Thyroid gland (tissue), 4 donors: ENCODE results near the gene ARPC4. TPM values are rescaled to one million over a fixed set of nuclear protein-coding genes. Genes with fewer than 3 reads are reported as not detected.

Experiments used
- DNase-seq, 2 donors: peaks; one replicate each; pipeline ENCODE4 v3.0.0-alpha.2; 2019
- H3K27ac ChIP-seq, 3 donors: fragments of 200-600 bp; sonication (generic); 1 replicate in 2 of 3; 2 replicates in 1 of 3; pipeline ENCODE4 v1.5.1; 2016 to 2019; ENCODE audit warnings: mild to moderate bottlenecking in 1 of 3, moderate library complexity in 1 of 3
- H3K27me3 ChIP-seq: fragments of 200-600 bp; sonication (generic); one replicate; pipeline ENCODE4 v1.5.1; 2019
- H3K36me3 ChIP-seq, 2 donors: fragments of 200-600 bp; sonication (generic); one replicate each; pipeline ENCODE4 v1.5.1; 2016 to 2019
- H3K4me1 ChIP-seq, 2 donors: fragments of 200-600 bp; sonication (generic); one replicate each; pipeline ENCODE4 v1.5.1; 2017 to 2019
- H3K4me3 ChIP-seq, 3 donors: fragments of 200-600 bp; sonication (generic); replicated peaks in 1 of 3; 1 replicate in 2 of 3; 2 replicates in 1 of 3; pipeline ENCODE4 v1.5.1; 2016; ENCODE audit warnings: mild to moderate bottlenecking in 1 of 3
- H3K9me3 ChIP-seq: fragments of 200-600 bp; sonication (generic); one replicate; pipeline ENCODE4 v1.5.1; 2017
- CTCF ChIP-seq, 6 experiments: fragments of 200-600 bp in 3 of 6; fragments of 450-650 bp in 3 of 6; sonication (generic) in 3 of 6; IDR thresholded peaks; one replicate each; pipeline ENCODE4 v1.5.1; 2016 to 2019; ENCODE audit warnings: antibody characterized with exemption in 6 of 6, mild to moderate bottlenecking in 2 of 6, inconsistent platforms in 1 of 6, moderate library complexity in 1 of 6
- POLR2A ChIP-seq, 2 donors: fragments of 450-650 bp; IDR thresholded peaks; one replicate each; pipeline ENCODE4 v1.6.1; 2017; ENCODE audit warnings: antibody characterized with exemption in 2 of 2, mild to moderate bottlenecking in 2 of 2, moderate library complexity in 1 of 2
- whole genome bisulfite sequencing, 2 donors: methylation state at CpG; one replicate each; pipeline ENCODE4 v1.1.5; 2017; 5-methylcytosine and 5-hydroxymethylcytosine counted together
- intact Hi-C: fragments of 100-400 bp; cut with DNase I; formaldehyde crosslinking; loops from one replicate; pipeline ENCODE4 v1.15.1; 2023
- total RNA-seq, 4 donors: library from RNA; depleted of rRNA; stranded (reverse); fragments of >200 nt; gene quantifications; one replicate each; pipeline ENCODE4 v1.2.3, GENCODE V29; 2016

ARPC4 gene
- total RNA-seq, 4 donors from 2014 or later, result 155 to 232 (median 187) TPM

DNA sequence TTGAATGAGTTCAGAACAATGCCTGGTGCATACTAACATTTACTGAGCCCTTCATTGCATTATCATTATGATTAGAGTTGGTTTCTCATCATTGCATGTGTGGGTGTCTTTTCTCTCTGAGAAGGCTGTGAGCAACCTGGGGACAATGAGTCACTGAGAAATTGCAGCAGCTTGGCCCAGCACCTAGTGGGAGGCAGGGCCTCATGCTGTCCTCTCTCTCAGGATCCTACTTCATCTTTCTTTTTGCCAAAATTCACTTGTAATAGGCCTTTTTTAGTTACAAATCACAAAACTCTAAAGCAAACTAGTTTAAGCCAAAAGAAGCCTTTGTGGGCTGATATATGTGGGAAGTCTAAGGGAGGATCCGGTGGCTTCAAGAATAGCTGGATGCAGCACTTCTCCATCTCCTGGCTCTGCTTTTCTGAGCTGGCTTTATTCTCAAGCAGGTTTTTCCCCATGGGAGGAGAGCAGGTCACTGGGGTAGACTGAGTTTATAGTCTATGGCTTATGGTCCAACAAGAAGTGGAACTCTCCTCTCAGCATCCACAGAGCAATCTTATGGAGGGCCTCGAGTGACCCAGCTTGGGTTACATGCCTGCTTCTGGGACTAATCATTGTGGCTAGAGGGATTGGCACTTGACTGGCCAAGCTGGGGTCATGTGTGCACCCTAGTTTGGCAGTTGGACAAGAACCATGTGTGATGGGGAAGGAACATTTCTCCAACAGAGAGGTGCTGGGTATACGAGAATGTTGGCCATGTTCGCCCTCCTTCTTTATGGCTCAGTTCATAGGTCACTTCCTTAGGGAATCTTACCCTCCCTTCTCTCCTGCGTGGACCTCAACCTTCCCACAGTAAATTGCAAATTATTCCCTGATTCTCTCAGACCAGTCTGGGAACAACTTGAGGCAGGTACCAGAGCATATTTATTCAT, 14.5 kb upstream of the ARPC4 start:
- 80 to 85% methylated on average over 4 to 5 of the region's 5 CpGs for whole genome bisulfite sequencing, 2 donors
- no peak for TF ChIP-seq CTCF (IDR thresholded peaks at IDR 0.05)
- TF ChIP-seq POLR2A (IDR thresholded peaks at IDR 0.05), result no peak
- intact Hi-C loops, result no loop called here
- no peaks in the 10 kb centered on the region for H3K27me3 ChIP-seq
- no peaks in the 10 kb centered on the region for H3K9me3 ChIP-seq
- H3K36me3 ChIP-seq, result peaks cover 0 to 11% of the 10 kb centered on the region in 2 donors
- H3K4me3 ChIP-seq, result no peak overlapping the region
- peaks cover 0 to 45% of the 10 kb centered on the region in 2 donors for H3K4me1 ChIP-seq
- DNase-seq, result no peak
- H3K27ac ChIP-seq, result no peak overlapping the region

DNA sequence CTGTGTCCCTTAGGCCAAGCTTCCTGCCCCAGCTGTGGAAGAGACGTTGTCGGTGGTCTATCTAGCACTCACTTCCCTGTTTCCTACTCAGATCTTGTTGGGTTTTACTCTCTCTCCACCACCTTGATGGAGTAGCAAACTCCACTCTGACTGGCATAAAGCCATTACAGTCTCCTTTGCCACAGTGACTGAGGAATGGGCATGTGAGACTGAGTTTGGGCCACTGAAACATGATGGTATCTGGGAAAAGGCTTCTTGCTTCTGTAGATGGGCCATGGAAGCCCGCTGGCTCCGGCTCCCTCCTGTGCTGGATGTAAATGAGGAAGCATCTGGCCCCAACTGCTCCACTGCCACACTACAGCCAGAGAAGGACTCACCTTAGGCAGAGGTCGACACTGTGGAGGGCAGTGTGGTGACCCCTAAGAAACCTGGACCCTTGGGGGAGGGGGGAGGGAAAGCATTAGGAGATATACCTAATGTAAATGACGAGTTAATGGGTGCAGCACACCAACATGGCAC, 13.7 kb upstream of the ARPC4 start:
- H3K27ac ChIP-seq, result peak overlapping the region in 2 of 3 donors; percentile 13 to 24
- H3K36me3 ChIP-seq, result peaks cover 5 to 17% of the 10 kb centered on the region in 2 donors
- intact Hi-C loops, result no loop called here
- 80 to 91% methylated on average over 6 of the region's 6 CpGs for WGBS, 2 donors
- H3K4me3 ChIP-seq, result no peak overlapping the region
- no peak for DNase-seq
- TF ChIP-seq POLR2A (IDR thresholded peaks at IDR 0.05) (no peak), CTCF (IDR thresholded peaks at IDR 0.05) (no peak)
- H3K27me3 ChIP-seq, result no peaks in the 10 kb centered on the region
- peaks cover 0 to 45% of the 10 kb centered on the region in 2 donors for H3K4me1 ChIP-seq
- H3K9me3 ChIP-seq, result no peaks in the 10 kb centered on the region

DNA sequence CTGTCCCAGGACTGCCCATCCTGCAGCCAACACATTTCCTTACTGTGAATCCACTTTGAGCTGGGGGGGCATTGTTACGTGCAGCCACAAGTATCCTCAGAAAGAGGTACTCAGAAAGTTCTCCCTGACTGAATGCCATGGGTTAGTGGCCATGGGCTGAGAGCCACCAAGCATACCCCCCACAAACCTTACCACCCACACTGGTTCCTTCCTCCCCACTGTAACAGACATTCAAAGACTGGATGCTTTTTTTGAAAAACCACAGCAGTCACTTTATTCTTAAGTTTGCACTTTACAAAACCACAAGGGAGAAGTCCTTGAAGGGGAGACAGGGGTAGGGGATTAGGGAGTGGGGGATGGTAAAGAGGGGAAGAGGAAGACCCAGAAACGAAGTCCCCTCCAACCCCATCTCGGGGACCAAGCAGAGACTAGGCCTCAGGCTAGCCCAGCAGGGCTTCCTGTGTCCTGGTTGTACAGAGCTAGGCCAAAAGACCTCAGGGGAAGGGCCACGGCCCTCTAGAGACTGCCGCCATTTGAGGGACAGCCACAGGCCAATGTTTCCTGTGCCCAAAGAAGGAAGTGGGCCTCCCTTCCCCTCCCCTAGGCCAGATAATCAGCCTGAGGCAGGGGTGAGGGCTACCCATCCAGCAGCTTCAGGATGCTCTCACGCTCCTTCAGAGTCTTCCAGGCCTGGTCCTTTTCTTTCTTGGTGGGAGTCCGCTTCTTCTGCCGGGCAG, 13.0 kb upstream of the ARPC4 start:
- intact Hi-C loops, result no loop called here
- H3K36me3 ChIP-seq, result peaks cover 5 to 25% of the 10 kb centered on the region in 2 donors
- peak; percentile 82 to 89 for DNase-seq
- no peaks in the 10 kb centered on the region for H3K27me3 ChIP-seq
- H3K4me1 ChIP-seq, result peaks cover 0 to 45% of the 10 kb centered on the region in 2 donors
- H3K9me3 ChIP-seq, result no peaks in the 10 kb centered on the region
- peak overlapping the region; percentile 40 to 76 (median 49) for H3K27ac ChIP-seq
- no peak overlapping the region for H3K4me3 ChIP-seq
- WGBS, 2 donors, result 64 to 74% methylated on average over 8 of the region's 8 CpGs
- TF ChIP-seq POLR2A (IDR thresholded peaks at IDR 0.05) (no peak), CTCF (IDR thresholded peaks at IDR 0.05) (no peak)

DNA sequence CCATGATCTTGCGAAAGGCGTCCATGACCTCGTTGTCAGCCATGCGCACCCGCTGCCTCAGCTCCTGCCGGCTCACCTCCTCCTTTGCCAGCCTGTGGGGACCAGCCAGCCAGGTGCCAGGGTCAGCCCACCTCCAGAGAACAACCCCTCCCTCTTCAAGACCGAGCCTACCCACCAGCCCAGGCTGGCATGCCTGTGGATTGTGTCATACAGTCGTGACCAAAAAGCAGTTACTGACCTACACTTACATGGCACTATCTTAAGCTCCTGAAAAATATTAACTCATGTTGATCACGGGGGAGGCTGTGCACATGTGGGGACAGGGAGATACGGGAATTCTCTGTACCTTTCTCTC, 12.4 kb upstream of the ARPC4 start:
- no peaks in the 10 kb centered on the region for H3K27me3 ChIP-seq
- TF ChIP-seq CTCF (IDR thresholded peaks at IDR 0.05), result no peak
- no peak for TF ChIP-seq POLR2A (IDR thresholded peaks at IDR 0.05)
- peak overlapping the region; percentile 43 to 76 (median 49) for H3K27ac ChIP-seq
- H3K36me3 ChIP-seq, result peaks cover 11 to 29% of the 10 kb centered on the region in 2 donors
- 79 to 85% methylated on average over 10 of the region's 10 CpGs for WGBS, 2 donors
- intact Hi-C loops, result no loop called here
- H3K9me3 ChIP-seq, result no peaks in the 10 kb centered on the region
- peaks cover 0 to 45% of the 10 kb centered on the region in 2 donors for H3K4me1 ChIP-seq
- no peak overlapping the region for H3K4me3 ChIP-seq
- peak; percentile 46 to 47 for DNase-seq
